Neural cell (in vitro differentiated cells): Measurements from ENCODE around the gene CD6.

Experiments
- CTCF ChIP-seq: fragments of 450-650 bp; IDR thresholded peaks from 2 replicates; pipeline ENCODE4 v1.5.1; 2014; ENCODE audit warnings: antibody characterized with exemption, mild to moderate bottlenecking, moderate library complexity; ENCODE audit not compliant: poor library complexity, severe bottlenecking
- EP300 ChIP-seq: fragments of 450-650 bp; conservative IDR thresholded peaks from 2 replicates; pipeline ENCODE4 v1.6.1; 2014; ENCODE audit warnings: antibody characterized with exemption, mild to moderate bottlenecking, moderate library complexity; ENCODE audit not compliant: poor library complexity, severe bottlenecking
- RAD21 ChIP-seq: fragments of 450-650 bp; conservative IDR thresholded peaks from 2 replicates; pipeline ENCODE4 v1.6.1; 2014; ENCODE audit warnings: antibody characterized with exemption, mild to moderate bottlenecking, moderate library complexity
- REST ChIP-seq: IDR thresholded peaks from 2 replicates; pipeline ENCODE4 v1.6.1; 2012; ENCODE audit warnings: borderline replicate concordance
- SMC3 ChIP-seq: fragments of 450-650 bp; conservative IDR thresholded peaks from 2 replicates; pipeline ENCODE4 v1.6.1; 2014; ENCODE audit warnings: antibody characterized with exemption, mild to moderate bottlenecking, moderate library complexity; ENCODE audit not compliant: poor library complexity

- TF ChIP-seq CTCF (no peak), EP300 (no peak), RAD21 (no peak), SMC3 (no peak), REST (no peak)
These were observed 13.2 kb downstream of the CD6 start for GRCh38 chr11:60984636-60985035.
